Gastroesophageal sphincter (tissue), 4 donors: Measurements from ENCODE around the gene DIPK1A. TPM values are rescaled to one million over a fixed set of nuclear protein-coding genes. Genes with fewer than 3 reads are reported as not detected.

Experiments
- ATAC-seq: fragments of 150-250 bp; one replicate; pipeline ENCODE4 v1.9.1; 2016; ENCODE audit warnings: mild to moderate bottlenecking, moderate library complexity
- H3K27ac ChIP-seq, 4 donors: fragments of 200-600 bp; sonication (generic) in 3 of 4; 1 replicate in 3 of 4; 2 replicates in 1 of 4; pipeline ENCODE4 v1.5.1; 2016 to 2019
- H3K27me3 ChIP-seq: fragments of 200-600 bp; sonication (generic); one replicate; pipeline ENCODE4 v1.5.1; 2019
- H3K36me3 ChIP-seq, 2 donors: fragments of 200-600 bp; sonication (generic); one replicate each; pipeline ENCODE4 v1.5.1; 2019; ENCODE audit warnings: control low read depth in 1 of 2
- H3K4me1 ChIP-seq, 3 donors: fragments of 200-600 bp; sonication (generic); 1 replicate in 2 of 3; 2 replicates in 1 of 3; pipeline ENCODE4 v1.5.1; 2016 to 2019; ENCODE audit warnings: control low read depth in 2 of 3
- H3K4me3 ChIP-seq, 2 donors: fragments of 200-600 bp; sonication (generic); one replicate each; pipeline ENCODE4 v1.5.1; 2019; ENCODE audit warnings: mild to moderate bottlenecking in 1 of 2, moderate library complexity in 1 of 2
- H3K9me3 ChIP-seq, 3 donors: fragments of 200-600 bp; sonication (generic); one replicate each; pipeline ENCODE4 v1.5.1; 2017 to 2019; ENCODE audit warnings: control low read depth in 2 of 3
- EP300 ChIP-seq: sonication (generic); formaldehyde crosslinking; IDR thresholded peaks from one replicate; pipeline ENCODE4 v1.6.1; 2017; ENCODE audit warnings: antibody characterized with exemption, mild to moderate bottlenecking
- POLR2A ChIP-seq, 2 donors: fragments of 450-650 bp; IDR thresholded peaks; one replicate each; pipeline ENCODE4 v1.6.1; 2017; ENCODE audit warnings: antibody characterized with exemption in 2 of 2, mild to moderate bottlenecking in 2 of 2, moderate library complexity in 1 of 2
- POLR2AphosphoS5 ChIP-seq: sonication (generic); formaldehyde crosslinking; IDR thresholded peaks from one replicate; pipeline ENCODE4 v1.6.1; 2017; ENCODE audit warnings: antibody characterized with exemption
- WGBS, 2 donors: methylation state at CpG; one replicate each; pipeline ENCODE4 v1.1.5; 2018; ENCODE audit warnings: low coverage in 1 of 2; 5-methylcytosine and 5-hydroxymethylcytosine counted together
- total RNA-seq, 4 donors: library from RNA; depleted of rRNA; stranded (reverse); fragments of >200 nt; gene quantifications; one replicate each; pipeline ENCODE4 v1.1.0, GENCODE V29; 2016
- TF ChIP-seq, protein P1 (sequence below), 4 experiments: fragments of 200-600 bp in 2 of 4; fragments of 450-650 bp in 2 of 4; sonication (generic) in 1 of 4; IDR thresholded peaks; one replicate each; pipeline ENCODE4 v1.5.1; 2017 to 2019; ENCODE audit warnings: antibody characterized with exemption in 4 of 4, mild to moderate bottlenecking in 2 of 4, moderate library complexity in 2 of 4

Gene DIPK1A
- total RNA-seq, 4 donors from 2014 or later = 10.2 to 39.2 (median 32.9) TPM

DNA sequence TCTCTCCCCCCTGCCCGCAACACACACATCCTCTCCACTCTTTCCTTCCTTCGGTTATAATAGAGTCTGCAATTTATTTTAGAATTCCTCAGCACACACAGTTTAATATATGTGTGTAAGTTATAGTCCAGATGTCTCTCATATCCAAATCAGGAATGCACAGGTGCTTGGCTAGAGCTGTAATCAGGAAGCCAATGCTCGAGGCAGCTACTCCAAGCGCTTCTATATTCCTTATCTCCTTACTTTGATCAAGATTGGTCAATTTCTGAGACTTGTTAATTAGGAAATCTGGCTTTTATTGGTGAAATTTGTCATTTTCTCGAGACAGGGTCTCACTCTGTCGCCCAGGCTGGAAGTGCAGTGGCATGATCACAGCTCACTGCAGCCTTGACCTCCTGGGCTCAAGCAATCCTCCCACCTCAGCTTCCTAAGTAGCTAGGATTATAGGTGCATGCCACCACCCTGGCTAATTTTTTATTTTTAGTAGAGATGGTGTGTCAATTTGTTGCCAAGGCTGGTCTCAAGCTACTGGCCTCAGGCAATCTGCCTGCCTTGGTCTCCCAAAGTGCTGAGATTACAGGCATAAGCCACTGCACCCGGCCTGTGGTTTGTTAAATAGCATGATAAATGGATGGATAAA is 101.7 kb downstream of the DIPK1A start:
- no peaks in the 10 kb centered on the region for H3K27me3 ChIP-seq
- no peak for ATAC-seq
- peak overlapping the region; percentile 23 to 26 for H3K4me3 ChIP-seq
- no peaks in the 10 kb centered on the region for H3K36me3 ChIP-seq
- H3K4me1 ChIP-seq = peaks cover 0 to 7% (median 0%) of the 10 kb centered on the region in 3 donors
- H3K27ac ChIP-seq = peak overlapping the region in 2 of 4 donors; percentile 1 to 50
- H3K9me3 ChIP-seq = no peaks in the 10 kb centered on the region
- WGBS, 2 donors = 46 to 52% methylated on average over 7 of the region's 7 CpGs
- TF ChIP-seq EP300 (no peak), POLR2AphosphoS5 (no peak), POLR2A (IDR thresholded peaks at IDR 0.05) (no peak)

DNA sequence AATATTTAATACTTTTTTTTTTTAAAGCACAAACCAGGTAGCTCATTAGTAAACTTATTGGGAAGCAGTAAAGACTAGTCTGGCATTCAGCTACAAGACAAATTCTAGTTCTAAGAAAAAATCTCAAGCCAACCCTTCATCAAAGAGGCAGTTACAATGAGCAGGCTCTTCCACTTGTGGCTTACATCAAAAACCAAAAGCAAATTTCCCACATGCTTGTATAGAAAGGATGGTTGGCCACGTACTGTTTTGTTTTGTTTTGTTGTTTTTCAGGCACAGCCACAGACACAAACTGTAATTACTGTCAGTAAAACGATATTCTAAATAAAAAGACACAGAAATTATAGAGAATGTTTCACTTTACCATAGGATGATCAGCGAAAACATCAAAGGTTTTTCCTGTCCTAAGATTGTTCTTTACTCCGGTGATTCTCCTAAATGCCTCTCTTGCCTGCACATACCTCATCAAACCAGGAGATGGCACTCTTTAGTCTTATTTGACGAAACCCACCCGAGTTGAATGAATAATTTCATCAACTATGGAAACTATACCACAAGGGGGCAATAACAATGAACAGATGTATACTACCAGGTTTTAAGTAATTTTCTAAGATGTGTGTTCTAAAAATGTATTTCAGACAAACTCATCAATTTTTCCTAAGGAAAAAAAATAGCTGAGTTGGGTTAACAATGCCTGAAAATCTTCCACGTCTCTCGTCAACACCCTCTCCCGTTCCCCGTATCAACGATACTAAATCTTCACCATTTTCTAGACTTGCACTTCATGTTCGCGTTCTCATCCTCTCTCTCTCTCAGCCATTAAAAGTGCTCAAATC is 102.5 kb downstream of the DIPK1A start:
- Histone ChIP-seq H3K4me1 (peaks cover 0 to 7% (median 0%) of the 10 kb centered on the region in 3 donors), H3K9me3 (no peaks in the 10 kb centered on the region), H3K27ac (peak overlapping the region in 2 of 4 donors; percentile 1 to 50), H3K27me3 (no peaks in the 10 kb centered on the region), H3K36me3 (no peaks in the 10 kb centered on the region), H3K4me3 (peak overlapping the region; percentile 23 to 26)
- WGBS, 2 donors = 14 to 21% methylated on average over 12 to 13 of the region's 13 CpGs
- TF ChIP-seq, protein P1, sequence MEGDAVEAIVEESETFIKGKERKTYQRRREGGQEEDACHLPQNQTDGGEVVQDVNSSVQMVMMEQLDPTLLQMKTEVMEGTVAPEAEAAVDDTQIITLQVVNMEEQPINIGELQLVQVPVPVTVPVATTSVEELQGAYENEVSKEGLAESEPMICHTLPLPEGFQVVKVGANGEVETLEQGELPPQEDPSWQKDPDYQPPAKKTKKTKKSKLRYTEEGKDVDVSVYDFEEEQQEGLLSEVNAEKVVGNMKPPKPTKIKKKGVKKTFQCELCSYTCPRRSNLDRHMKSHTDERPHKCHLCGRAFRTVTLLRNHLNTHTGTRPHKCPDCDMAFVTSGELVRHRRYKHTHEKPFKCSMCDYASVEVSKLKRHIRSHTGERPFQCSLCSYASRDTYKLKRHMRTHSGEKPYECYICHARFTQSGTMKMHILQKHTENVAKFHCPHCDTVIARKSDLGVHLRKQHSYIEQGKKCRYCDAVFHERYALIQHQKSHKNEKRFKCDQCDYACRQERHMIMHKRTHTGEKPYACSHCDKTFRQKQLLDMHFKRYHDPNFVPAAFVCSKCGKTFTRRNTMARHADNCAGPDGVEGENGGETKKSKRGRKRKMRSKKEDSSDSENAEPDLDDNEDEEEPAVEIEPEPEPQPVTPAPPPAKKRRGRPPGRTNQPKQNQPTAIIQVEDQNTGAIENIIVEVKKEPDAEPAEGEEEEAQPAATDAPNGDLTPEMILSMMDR (IDR thresholded peaks at IDR 0.05) = peak; percentile 85 to 99 (median 97)
- TF ChIP-seq POLR2A (IDR thresholded peaks at IDR 0.05) (no peak), POLR2AphosphoS5 (no peak)
- ATAC-seq = peak; percentile 85

DNA sequence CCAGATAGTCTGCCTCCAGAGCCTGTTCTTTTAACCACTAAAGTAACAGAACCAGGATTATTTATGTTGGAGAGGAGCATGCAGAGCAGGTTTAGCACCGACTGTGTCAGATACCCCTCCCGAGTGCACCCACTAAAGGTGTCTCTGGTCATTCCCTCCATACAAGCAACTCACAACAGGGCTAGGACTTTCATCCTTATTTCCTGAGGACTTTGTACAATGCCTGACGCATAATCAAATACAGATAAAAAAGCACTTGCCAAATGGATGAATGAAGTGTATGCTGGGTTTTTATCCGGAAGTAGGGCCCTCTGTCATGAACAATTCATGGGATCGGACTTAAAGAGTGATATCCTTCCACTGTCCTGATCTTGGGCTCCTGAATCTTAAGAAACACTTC is 103.4 kb downstream of the DIPK1A start:
- no peak for ATAC-seq
- H3K27ac ChIP-seq = no peak overlapping the region
- 67 to 70% methylated on average over 5 of the region's 5 CpGs for WGBS, 2 donors
- H3K4me1 ChIP-seq = peaks cover 0 to 7% (median 0%) of the 10 kb centered on the region in 3 donors
- no peak overlapping the region for H3K4me3 ChIP-seq
- H3K36me3 ChIP-seq = no peaks in the 10 kb centered on the region
- TF ChIP-seq, protein P1 (IDR thresholded peaks at IDR 0.05) = no peak
- TF ChIP-seq POLR2AphosphoS5 (no peak), EP300 (no peak), POLR2A (IDR thresholded peaks at IDR 0.05) (no peak)
- no peaks in the 10 kb centered on the region for H3K9me3 ChIP-seq
- no peaks in the 10 kb centered on the region for H3K27me3 ChIP-seq

DNA sequence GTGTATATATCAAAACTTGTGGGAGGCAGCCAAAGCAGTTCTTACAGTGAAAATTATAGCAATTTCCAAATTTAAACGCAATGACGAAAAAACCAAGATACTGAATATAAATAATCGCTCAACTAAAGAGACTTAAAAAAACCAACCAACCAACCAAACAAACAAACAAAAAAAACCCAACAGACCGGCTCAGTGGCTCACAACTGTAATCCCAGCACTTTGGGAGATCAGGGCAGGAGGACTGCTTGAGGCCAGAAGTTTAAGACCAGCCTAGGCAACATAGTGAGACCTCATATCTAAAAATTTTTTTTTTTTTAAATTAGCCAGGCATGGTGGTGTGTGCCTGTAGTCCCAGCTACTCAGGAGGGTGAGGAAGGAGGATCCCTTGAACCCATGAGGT is 106.0 kb downstream of the DIPK1A start:
- H3K9me3 ChIP-seq = no peaks in the 10 kb centered on the region
- WGBS, 2 donors = 97% methylated on average over 4 of the region's 4 CpGs
- no peak overlapping the region for H3K27ac ChIP-seq
- H3K4me1 ChIP-seq = peaks cover 0 to 21% (median 0%) of the 10 kb centered on the region in 3 donors
- no peak for ATAC-seq
- TF ChIP-seq, protein P1 (IDR thresholded peaks at IDR 0.05) = no peak
- TF ChIP-seq POLR2A (IDR thresholded peaks at IDR 0.05) = no peak
- no peak for TF ChIP-seq POLR2AphosphoS5
- no peak for TF ChIP-seq EP300
- no peaks in the 10 kb centered on the region for H3K27me3 ChIP-seq
- peaks cover 0 to 6% of the 10 kb centered on the region in 2 donors for H3K36me3 ChIP-seq
- H3K4me3 ChIP-seq = no peak overlapping the region

DNA sequence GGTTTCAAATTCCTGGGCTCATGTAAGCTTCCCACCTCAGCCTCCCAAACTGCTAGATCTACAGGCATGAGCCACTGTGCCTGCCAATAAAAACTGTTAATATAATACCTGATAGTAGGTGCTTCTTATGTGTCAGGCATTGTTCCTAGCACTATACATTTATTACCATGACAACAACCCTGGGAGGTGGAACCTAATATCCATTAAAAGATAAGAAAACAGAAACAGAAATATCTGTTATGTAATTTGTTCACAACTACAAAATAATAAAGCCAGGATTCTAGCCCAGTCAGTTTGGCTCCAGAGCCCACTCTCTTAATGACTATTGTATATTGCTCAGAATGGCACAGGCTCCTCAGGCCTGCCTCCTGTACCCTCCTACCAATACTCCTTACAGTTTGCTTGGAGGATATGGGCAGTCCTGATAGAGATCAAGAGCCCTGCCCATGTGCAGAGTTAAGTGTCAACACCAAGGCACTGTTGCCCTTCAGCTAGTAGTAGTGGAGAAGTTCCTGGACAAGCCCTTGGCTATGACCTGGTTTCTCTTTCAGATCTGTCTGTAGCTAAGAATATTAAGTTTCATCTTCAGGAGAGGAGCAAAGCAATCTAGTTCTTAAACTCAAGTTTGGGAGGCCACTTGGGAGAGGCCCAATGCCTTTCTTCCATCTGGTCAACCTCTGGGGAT is 107.0 kb downstream of the DIPK1A start:
- H3K4me3 ChIP-seq = no peak overlapping the region
- H3K36me3 ChIP-seq = peaks cover 0 to 15% of the 10 kb centered on the region in 2 donors
- H3K9me3 ChIP-seq = no peaks in the 10 kb centered on the region
- no peak for TF ChIP-seq POLR2AphosphoS5
- TF ChIP-seq POLR2A (IDR thresholded peaks at IDR 0.05) = no peak
- no peak for TF ChIP-seq EP300
- TF ChIP-seq, protein P1 (IDR thresholded peaks at IDR 0.05) = no peak
- H3K27ac ChIP-seq = no peak overlapping the region
- no peak for ATAC-seq
- no peaks in the 10 kb centered on the region for H3K27me3 ChIP-seq
- peaks cover 0 to 16% (median 0%) of the 10 kb centered on the region in 3 donors for H3K4me1 ChIP-seq
